Embryonic facial prominence (tissue), 1 donor: ENCODE data around the gene NR0B1.

Experiments used
- DNase-seq: peaks from one replicate; pipeline ENCODE4 v3.0.0-alpha.2; 2016; ENCODE audit errors: extremely low spot score

The NR0B1 gene

DNA sequence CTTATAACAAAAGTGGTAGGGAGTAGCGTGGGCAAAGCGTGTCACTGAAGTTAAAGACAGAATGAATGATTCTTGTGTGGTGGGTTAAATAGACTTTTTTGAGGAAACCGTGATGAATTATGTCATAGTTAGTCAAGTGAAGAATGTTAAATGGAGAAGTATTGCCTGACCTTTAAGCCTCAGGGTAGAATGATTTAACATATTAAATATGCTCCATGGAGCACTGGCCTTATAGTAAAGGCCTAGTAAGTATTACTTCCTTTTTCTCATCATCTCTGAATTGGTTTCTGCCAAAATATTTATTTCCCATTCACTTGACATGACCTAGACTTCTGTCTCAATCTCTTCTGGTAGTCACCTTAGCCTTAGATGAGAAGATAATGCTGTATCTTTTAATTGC, 38.6 kb downstream of the NR0B1 start:
- DNase-seq = no peak

DNA sequence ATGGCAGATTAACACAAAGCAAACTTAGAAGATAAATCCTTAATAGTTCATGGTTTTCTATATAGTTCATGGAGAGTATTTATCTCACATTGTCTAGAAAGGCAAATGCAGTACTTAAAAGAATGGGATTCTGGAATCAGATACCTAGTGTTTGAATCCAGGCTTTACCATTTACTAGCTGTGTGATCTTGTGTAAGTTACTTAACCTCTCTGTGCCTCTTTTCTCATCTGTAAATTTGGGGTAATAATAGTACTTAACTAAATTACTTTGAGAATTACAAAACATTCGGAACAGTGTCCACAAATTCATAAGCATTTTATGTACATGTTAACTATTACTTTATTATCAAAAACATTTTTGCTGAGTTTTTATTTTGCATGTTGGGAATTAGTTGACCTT, 46.4 kb downstream of the NR0B1 start:
- no peak for DNase-seq

DNA sequence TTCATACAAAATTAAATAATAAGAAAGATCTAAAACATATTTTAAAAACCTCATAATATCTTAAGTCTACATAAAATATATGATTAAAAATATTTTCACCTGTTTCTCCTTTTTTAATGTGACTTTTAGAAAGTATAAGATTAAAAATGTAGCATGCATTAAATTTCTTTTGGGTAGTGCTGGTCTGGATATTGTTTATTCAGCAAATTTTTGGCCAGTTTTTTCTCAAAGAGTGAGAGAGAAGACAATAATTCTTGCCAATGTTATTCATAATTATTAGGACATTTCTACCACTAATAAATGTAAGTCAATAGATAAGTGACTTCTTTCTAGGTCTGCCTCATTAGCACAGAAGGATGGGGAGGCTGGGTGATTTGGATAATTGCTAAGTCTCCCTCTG, 48.2 kb downstream of the NR0B1 start:
- no peak for DNase-seq

DNA sequence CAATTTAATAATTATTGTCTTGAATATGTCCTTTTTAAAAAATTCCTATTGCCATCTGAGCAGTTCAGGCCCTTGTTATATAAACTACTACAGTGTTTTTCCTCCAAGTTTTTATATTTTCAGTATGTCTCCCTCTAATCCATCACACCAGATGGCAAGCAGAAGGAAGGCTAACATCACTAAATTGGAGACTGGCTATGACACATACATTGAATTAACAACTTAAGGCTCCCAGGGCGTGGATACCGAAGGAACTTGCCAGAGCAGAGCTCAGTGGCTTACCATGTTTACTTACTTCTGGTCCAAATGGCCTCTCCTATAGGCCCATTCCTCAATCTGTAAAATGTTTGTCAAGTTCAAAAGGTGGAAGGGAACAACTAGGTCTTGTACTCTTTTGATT, 49.3 kb downstream of the NR0B1 start:
- no peak for DNase-seq
